HCT116 (cell line): Measurements from ENCODE around the gene GFOD2. TPM values are rescaled to one million over a fixed set of nuclear protein-coding genes. Genes with fewer than 3 reads are reported as not detected.

Source experiments
- ATAC-seq: fragments of 200-7000 bp; cut with Tn5 transposase; 2 replicates; pipeline ENCODE4 v1.9.1; 2020; ENCODE audit warnings: mild to moderate bottlenecking, moderate library complexity
- BruUV-seq: library from RNA; stranded (reverse); fragments of 400-500 nt; replicated peaks from 2 replicates; lab custom pipeline; 2021; lab: Mats Ljungman, UMichigan
- CTCF ChIA-PET: fragments of 300-600 bp; sonication (Branson Sonifier 250); formaldehyde crosslinking; loops from one replicate; lab custom pipeline; 2021; ENCODE audit warnings: antibody characterized with exemption; lab: Charles Lee
- POLR2A ChIA-PET: fragments of 300-600, 350-600 bp; sonication (Branson Sonifier 250); formaldehyde crosslinking; loops from one replicate; lab custom pipeline; 2021; ENCODE audit warnings: antibody characterized with exemption; lab: Charles Lee
- RAD21 ChIA-PET, 2 experiments: fragments of 300-600 bp; sonication (Branson Sonifier 250); formaldehyde crosslinking; loops; one replicate each; lab custom pipeline; 2023; ENCODE audit warnings: low total read pairs in 2 of 2; ENCODE audit not compliant: uncharacterized antibody in 2 of 2, unreplicated experiment in 2 of 2, low non-redundant PET in 1 of 2; lab: Charles Lee
- DNase-seq: peaks from one replicate; pipeline ENCODE4 v3.0.0-alpha.2; 2010; ENCODE audit warnings: low read depth, low spot score
- H2AFZ ChIP-seq: fragments of 200-600 bp; shearing (Covaris generic), sonication (generic); 2 replicates; pipeline ENCODE4 v1.6.1; 2017; ENCODE audit warnings: low read depth, mixed run types, mixed read lengths, antibody characterized with exemption, low read length; ENCODE audit not compliant: poor library complexity, severe bottlenecking
- H3K27ac ChIP-seq: 2 replicates; pipeline ENCODE4 v1.5.1; 2012; ENCODE audit warnings: low read depth, low read length
- H3K27me3 ChIP-seq: fragments of 200-600 bp; sonication (generic); 2 replicates; pipeline ENCODE4 v1.6.1; 2016; ENCODE audit warnings: mixed run types, low read length, mixed read lengths; ENCODE audit not compliant: insufficient read depth
- H3K36me3 ChIP-seq, 2 experiments: fragments of 200-500 bp in 1 of 2; fragments of 200-600 bp in 1 of 2; sonication (Bioruptor generic) in 1 of 2; sonication (generic) in 1 of 2; 2 replicates each; pipeline versions ENCODE4 v1.5.1 to v1.6.1; 2014 to 2016; ENCODE audit warnings: low read length in 2 of 2, inconsistent platforms in 1 of 2, mixed read lengths in 1 of 2, mixed run types in 1 of 2; ENCODE audit not compliant: insufficient read depth in 2 of 2, control insufficient read depth in 1 of 2
- H3K4me1 ChIP-seq, 2 experiments: fragments of 200-600 bp in 1 of 2; sonication (generic) in 1 of 2; 2 replicates each; pipeline versions ENCODE4 v1.5.1 to v1.6.1; 2012 to 2017; ENCODE audit warnings: low read length in 2 of 2, inconsistent platforms in 1 of 2, mild to moderate bottlenecking in 1 of 2, mixed read lengths in 1 of 2, mixed run types in 1 of 2, moderate library complexity in 1 of 2; ENCODE audit not compliant: insufficient read depth in 2 of 2, control insufficient read depth in 1 of 2
- H3K4me2 ChIP-seq: fragments of 200-600 bp; sonication (generic); 2 replicates; pipeline ENCODE4 v1.6.1; 2017; ENCODE audit warnings: mixed run types, low read length, mixed read lengths
- H3K4me3 ChIP-seq, 2 experiments: fragments of 200-600 bp in 1 of 2; sonication (generic) in 1 of 2; replicated peaks in 1 of 2; 2 replicates each; pipeline ENCODE4 v1.5.1; 2011 to 2016; ENCODE audit warnings: low read length in 2 of 2, control low read depth in 1 of 2, low read depth in 1 of 2, mild to moderate bottlenecking in 1 of 2, mixed read lengths in 1 of 2, mixed run types in 1 of 2
- H3K79me2 ChIP-seq: fragments of 200-600 bp; sonication (generic); 2 replicates; pipeline ENCODE4 v1.6.1; 2017; ENCODE audit warnings: mild to moderate bottlenecking, mixed run types, low read length, moderate library complexity, mixed read lengths; ENCODE audit not compliant: insufficient read depth
- H3K9ac ChIP-seq: fragments of 200-600 bp; sonication (generic); 2 replicates; pipeline ENCODE4 v1.6.1; 2016; ENCODE audit warnings: low read length, mixed read lengths
- H3K9me2 ChIP-seq: fragments of 200-600 bp; sonication (generic), shearing (Covaris generic); 2 replicates; pipeline ENCODE4 v1.6.1; 2017; ENCODE audit warnings: mixed run types, mild to moderate bottlenecking, moderate library complexity; ENCODE audit not compliant: insufficient read depth
- H3K9me3 ChIP-seq, 2 experiments: fragments of 200-500 bp in 1 of 2; fragments of 200-600 bp in 1 of 2; sonication (Bioruptor generic) in 1 of 2; sonication (generic) in 1 of 2; 2 replicates each; pipeline ENCODE4 v1.6.1; 2014 to 2017; ENCODE audit warnings: low read length in 2 of 2, mixed read lengths in 2 of 2, inconsistent platforms in 1 of 2, low read depth in 1 of 2, mild to moderate bottlenecking in 1 of 2, mixed run types in 1 of 2, moderate library complexity in 1 of 2; ENCODE audit not compliant: control insufficient read depth in 1 of 2, insufficient read depth in 1 of 2
- H4K20me1 ChIP-seq: fragments of 200-600 bp; sonication (generic), shearing (Covaris generic); 2 replicates; pipeline ENCODE4 v1.6.1; 2017; ENCODE audit warnings: mixed run types, mild to moderate bottlenecking, moderate library complexity; ENCODE audit not compliant: insufficient read depth
- EZH2 ChIP-seq: fragments of 200-600 bp; sonication (generic); IDR thresholded peaks from 2 replicates; pipeline ENCODE4 v1.6.1; 2017; ENCODE audit warnings: antibody characterized with exemption, mixed run types
- FOSL1 ChIP-seq: IDR thresholded peaks from 2 replicates; pipeline ENCODE4 v1.6.1; 2012; ENCODE audit warnings: low read depth
- JUND ChIP-seq: IDR thresholded peaks from 2 replicates; pipeline ENCODE4 v1.6.1; 2012
- TCF7L2 ChIP-seq: IDR thresholded peaks from 2 replicates; pipeline ENCODE4 v1.7.0; 2011; ENCODE audit warnings: borderline replicate concordance, inconsistent platforms; ENCODE audit not compliant: insufficient read depth, insufficient read length; ENCODE audit errors: extremely low read depth
- ZBTB33 ChIP-seq: IDR thresholded peaks from 2 replicates; pipeline ENCODE4 v1.6.1; 2011; ENCODE audit warnings: mild to moderate bottlenecking, low read length, moderate library complexity; ENCODE audit not compliant: insufficient replicate concordance; ENCODE audit errors: extremely low read depth
- ZFX ChIP-seq: fragments of 450-650 bp; IDR thresholded peaks from 2 replicates; pipeline ENCODE4 v1.6.1; 2017
- intact Hi-C: fragments of 100-400 bp; cut with micrococcal nuclease; formaldehyde crosslinking; loops from 2 replicates; pipeline ENCODE4 v1.10.0; 2022
- total RNA-seq: library from RNA; stranded (reverse); gene quantifications from one replicate; pipeline ENCODE4 v1.2.1, GENCODE V29; 2021; ENCODE audit not compliant: unreplicated experiment
- TF ChIP-seq, protein P1 (sequence below): IDR thresholded peaks from 2 replicates; pipeline ENCODE4 v1.6.1; 2012; ENCODE audit warnings: low read depth
- TF ChIP-seq, protein P2 (sequence below): IDR thresholded peaks from 2 replicates; pipeline ENCODE4 v1.6.1; 2012

GFOD2 gene
- total RNA-seq, 1 experiment from 2014 or later, result 17.4 TPM

- no TSS peak for BruUV-seq
- ChIA-PET CTCF (no interaction called here), POLR2A (no interaction called here), RAD21 (no interaction called here)
- no peaks in the 10 kb centered on the region; the same call in 1 of the 2 replicates for H3K79me2 ChIP-seq
- H3K9ac ChIP-seq, result no peak overlapping the region
- H4K20me1 ChIP-seq, result no peaks in the 10 kb centered on the region
- H3K4me1 ChIP-seq, result no peaks in the 10 kb centered on the region
- DNase-seq, result no peak
- H3K9me2 ChIP-seq, result no peaks in the 10 kb centered on the region
- H2AFZ ChIP-seq, result no peak overlapping the region
- ATAC-seq, result no peak
- no peaks in the 10 kb centered on the region for H3K27me3 ChIP-seq
- no peak overlapping the region for H3K4me3 ChIP-seq
- intact Hi-C loops, result no loop called here
- H3K27ac ChIP-seq, result no peak overlapping the region
- no peaks in the 10 kb centered on the region for H3K9me3 ChIP-seq
- H3K36me3 ChIP-seq, result no peaks in the 10 kb centered on the region
- H3K4me2 ChIP-seq, result no peak overlapping the region
- TF ChIP-seq EZH2 (no peak), JUND (no peak), ZBTB33 (no peak), FOSL1 (no peak), TCF7L2 (no peak), ZFX (no peak)
- TF ChIP-seq, protein P1, sequence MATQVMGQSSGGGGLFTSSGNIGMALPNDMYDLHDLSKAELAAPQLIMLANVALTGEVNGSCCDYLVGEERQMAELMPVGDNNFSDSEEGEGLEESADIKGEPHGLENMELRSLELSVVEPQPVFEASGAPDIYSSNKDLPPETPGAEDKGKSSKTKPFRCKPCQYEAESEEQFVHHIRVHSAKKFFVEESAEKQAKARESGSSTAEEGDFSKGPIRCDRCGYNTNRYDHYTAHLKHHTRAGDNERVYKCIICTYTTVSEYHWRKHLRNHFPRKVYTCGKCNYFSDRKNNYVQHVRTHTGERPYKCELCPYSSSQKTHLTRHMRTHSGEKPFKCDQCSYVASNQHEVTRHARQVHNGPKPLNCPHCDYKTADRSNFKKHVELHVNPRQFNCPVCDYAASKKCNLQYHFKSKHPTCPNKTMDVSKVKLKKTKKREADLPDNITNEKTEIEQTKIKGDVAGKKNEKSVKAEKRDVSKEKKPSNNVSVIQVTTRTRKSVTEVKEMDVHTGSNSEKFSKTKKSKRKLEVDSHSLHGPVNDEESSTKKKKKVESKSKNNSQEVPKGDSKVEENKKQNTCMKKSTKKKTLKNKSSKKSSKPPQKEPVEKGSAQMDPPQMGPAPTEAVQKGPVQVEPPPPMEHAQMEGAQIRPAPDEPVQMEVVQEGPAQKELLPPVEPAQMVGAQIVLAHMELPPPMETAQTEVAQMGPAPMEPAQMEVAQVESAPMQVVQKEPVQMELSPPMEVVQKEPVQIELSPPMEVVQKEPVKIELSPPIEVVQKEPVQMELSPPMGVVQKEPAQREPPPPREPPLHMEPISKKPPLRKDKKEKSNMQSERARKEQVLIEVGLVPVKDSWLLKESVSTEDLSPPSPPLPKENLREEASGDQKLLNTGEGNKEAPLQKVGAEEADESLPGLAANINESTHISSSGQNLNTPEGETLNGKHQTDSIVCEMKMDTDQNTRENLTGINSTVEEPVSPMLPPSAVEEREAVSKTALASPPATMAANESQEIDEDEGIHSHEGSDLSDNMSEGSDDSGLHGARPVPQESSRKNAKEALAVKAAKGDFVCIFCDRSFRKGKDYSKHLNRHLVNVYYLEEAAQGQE, result no peak
- TF ChIP-seq, protein P2, sequence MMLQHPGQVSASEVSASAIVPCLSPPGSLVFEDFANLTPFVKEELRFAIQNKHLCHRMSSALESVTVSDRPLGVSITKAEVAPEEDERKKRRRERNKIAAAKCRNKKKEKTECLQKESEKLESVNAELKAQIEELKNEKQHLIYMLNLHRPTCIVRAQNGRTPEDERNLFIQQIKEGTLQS, result no peak
These were observed 31.4 kb upstream of the GFOD2 start for GRCh38 chr16:67750466-67750865.
